GM12878 (cell line): ENCODE data around the gene ACADS. TPM values are rescaled to one million over a fixed set of nuclear protein-coding genes. Genes with fewer than 3 reads are reported as not detected.
A peak's percentile ranks its signal among the peaks of the same experiment; 100 is the strongest.

Experiments used
- BACH1 ChIP-seq: fragments of 450-650 bp; IDR thresholded peaks from 2 replicates; pipeline ENCODE4 v1.6.1; 2017; ENCODE audit warnings: mild to moderate bottlenecking, borderline replicate concordance
- EP300 ChIP-seq, 2 experiments: fragments of 150-350 bp in 1 of 2; IDR thresholded peaks; 2 replicates each; pipeline ENCODE4 v1.6.1; 2011 to 2012; ENCODE audit warnings: low read depth in 2 of 2, low read length in 2 of 2, borderline replicate concordance in 1 of 2, improper control_type of control experiment in 1 of 2, inconsistent platforms in 1 of 2; ENCODE audit not compliant: control insufficient read depth in 1 of 2
- ETV6 ChIP-seq, 2 experiments: fragments of 450-650 bp in 1 of 2; IDR thresholded peaks in 1 of 2; conservative IDR thresholded peaks in 1 of 2; 2 replicates each; pipeline ENCODE4 v1.6.1; 2014; ENCODE audit warnings: antibody characterized with exemption in 1 of 2, borderline replicate concordance in 1 of 2, low read depth in 1 of 2, mild to moderate bottlenecking in 1 of 2, moderate library complexity in 1 of 2
- GABPA ChIP-seq: IDR thresholded peaks from 2 replicates; pipeline ENCODE4 v1.6.1; 2014; ENCODE audit warnings: antibody characterized with exemption, low read depth, mild to moderate bottlenecking, inconsistent platforms
- JUNB ChIP-seq: IDR thresholded peaks from 2 replicates; pipeline ENCODE4 v1.6.1; 2016; ENCODE audit warnings: antibody characterized with exemption, mild to moderate bottlenecking
- MXI1 ChIP-seq: fragments of 150-350 bp; IDR thresholded peaks from 2 replicates; pipeline ENCODE4 v1.6.1; 2011; ENCODE audit warnings: low read depth, mild to moderate bottlenecking, inconsistent platforms, low read length, improper control_type of control experiment
- MYC ChIP-seq: IDR thresholded peaks from 2 replicates; pipeline ENCODE4 v1.6.1; 2011; ENCODE audit warnings: mild to moderate bottlenecking, low read length, moderate library complexity, inconsistent platforms; ENCODE audit not compliant: insufficient read depth, insufficient replicate concordance, insufficient read length, severe bottlenecking
- NFYB ChIP-seq: IDR thresholded peaks from 2 replicates; pipeline ENCODE4 v1.6.1; 2011; ENCODE audit warnings: low read depth, mild to moderate bottlenecking, low read length, improper control_type of control experiment, moderate library complexity; ENCODE audit not compliant: insufficient read depth
- RUNX3 ChIP-seq: IDR thresholded peaks from 2 replicates; pipeline ENCODE4 v1.6.1; 2012; ENCODE audit warnings: low read length, inconsistent platforms
- STAT1 ChIP-seq: fragments of 450-650 bp; conservative IDR thresholded peaks from 2 replicates; pipeline ENCODE4 v1.6.1; 2014; ENCODE audit warnings: antibody characterized with exemption, mild to moderate bottlenecking
- STAT3 ChIP-seq: IDR thresholded peaks from 2 replicates; pipeline ENCODE4 v1.6.1; 2011; ENCODE audit warnings: low read depth, low read length, improper control_type of control experiment
- TAF1 ChIP-seq: IDR thresholded peaks from 2 replicates; pipeline ENCODE4 v1.6.1; 2011; ENCODE audit warnings: mild to moderate bottlenecking, low read depth, low read length, borderline replicate concordance
- TBL1XR1 ChIP-seq: IDR thresholded peaks from 2 replicates; pipeline ENCODE4 v1.6.1; 2012; ENCODE audit warnings: low read depth, low read length, improper control_type of control experiment
- TCF7 ChIP-seq: IDR thresholded peaks from 2 replicates; pipeline ENCODE4 v1.6.1; 2014; ENCODE audit warnings: antibody characterized with exemption, borderline replicate concordance
- YY1 ChIP-seq: IDR thresholded peaks from 2 replicates; pipeline ENCODE4 v1.6.1; 2011; ENCODE audit warnings: low read depth, mild to moderate bottlenecking, low read length
- polyA plus RNA-seq, 11 experiments: library from polyadenylated mRNA; depleted of rRNA in 4 of 11; unstranded in 6 of 11; stranded (reverse) in 5 of 11; fragments of >200 nt; fragmentation: Nextera tagmentation in 4 of 11; fragmentation: Illumina TruSeq in 1 of 11; extraction: Ambion mirVana in 4 of 11; extraction: Trizol in 1 of 11; gene quantifications; 1 replicate in 1 of 11; 2 replicates in 10 of 11; pipeline versions ENCODE4 v1.2.1 to v1.2.3, GENCODE V29; 2011 to 2016; ENCODE audit warnings: inconsistent platforms in 2 of 11, missing spikeins in 2 of 11, low read depth in 1 of 11
- total RNA-seq, 4 experiments: library from RNA; depleted of rRNA in 3 of 4; stranded (reverse); fragments of >200 nt in 3 of 4; fragmentation: Illumina TruSeq in 1 of 4; extraction: Trizol in 1 of 4; gene quantifications; 2 replicates each; pipeline versions ENCODE4 v1.2.1 to v1.2.3, GENCODE V29; 2013 to 2021
- TF ChIP-seq, protein P1 (sequence below): IDR thresholded peaks from 2 replicates; pipeline ENCODE4 v1.6.1; 2012; ENCODE audit warnings: low read length, inconsistent platforms
- TF ChIP-seq, protein P2 (sequence below): fragments of 450-650 bp; conservative IDR thresholded peaks from 2 replicates; pipeline ENCODE4 v1.6.1; 2017; ENCODE audit warnings: mild to moderate bottlenecking, moderate library complexity
- TF ChIP-seq, protein P3 (sequence below): fragments of 450-650 bp; IDR thresholded peaks from 2 replicates; pipeline ENCODE4 v1.6.1; 2014; ENCODE audit warnings: mild to moderate bottlenecking
- TF ChIP-seq, protein P4 (sequence below): fragments of 450-650 bp; IDR thresholded peaks from 2 replicates; pipeline ENCODE4 v1.6.1; 2017; ENCODE audit warnings: mild to moderate bottlenecking, moderate library complexity
- TF ChIP-seq, protein P5 (sequence below): IDR thresholded peaks from 2 replicates; pipeline ENCODE4 v1.6.1; 2012; ENCODE audit warnings: low read depth, low read length, improper control_type of control experiment

Gene ACADS
- total and polyA plus RNA-seq, 10 of the 15 experiments (the other 5 are each of a cell fraction or from before 2014, with no cell fraction given), result 0.05 to 18.1 (median 10.2) TPM

DNA sequence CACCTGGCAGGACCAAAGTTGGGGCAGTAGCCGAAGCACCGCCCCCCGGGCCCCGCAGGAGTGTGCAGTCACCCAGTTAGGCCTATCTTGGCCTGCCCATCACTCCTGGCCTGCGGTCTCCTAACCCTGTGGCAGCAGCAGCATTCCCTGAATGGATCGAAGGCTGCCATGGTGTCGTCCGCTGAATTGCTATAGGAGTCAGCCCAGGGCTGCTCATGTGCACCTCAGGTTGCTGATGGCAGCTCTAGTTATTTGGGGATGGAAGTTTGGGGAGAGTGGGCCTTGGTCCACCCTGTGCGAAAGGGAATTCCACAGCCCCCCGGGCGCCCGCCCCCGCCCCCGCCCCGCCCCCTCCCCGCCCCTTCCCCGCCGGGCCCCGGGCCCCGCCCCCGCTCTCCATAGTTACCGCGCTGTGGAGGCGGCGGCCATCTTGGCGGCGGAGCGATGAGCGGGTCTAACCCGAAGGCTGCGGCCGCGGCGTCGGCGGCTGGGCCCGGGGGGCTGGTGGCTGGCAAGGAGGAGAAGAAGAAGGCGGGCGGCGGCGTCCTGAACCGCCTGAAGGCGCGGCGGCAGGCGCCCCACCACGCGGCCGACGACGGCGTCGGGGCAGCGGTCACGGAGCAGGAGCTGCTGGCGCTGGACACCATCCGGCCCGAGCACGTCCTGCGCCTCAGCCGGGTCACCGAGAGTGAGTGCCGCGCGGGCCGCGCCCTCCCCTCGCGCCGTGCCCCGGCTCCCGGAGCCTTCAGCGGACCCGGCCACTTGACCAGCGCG lies 15.4 kb upstream of the ACADS start, which contains the start of gene UNC119B (continued):
- TF ChIP-seq, protein P1, sequence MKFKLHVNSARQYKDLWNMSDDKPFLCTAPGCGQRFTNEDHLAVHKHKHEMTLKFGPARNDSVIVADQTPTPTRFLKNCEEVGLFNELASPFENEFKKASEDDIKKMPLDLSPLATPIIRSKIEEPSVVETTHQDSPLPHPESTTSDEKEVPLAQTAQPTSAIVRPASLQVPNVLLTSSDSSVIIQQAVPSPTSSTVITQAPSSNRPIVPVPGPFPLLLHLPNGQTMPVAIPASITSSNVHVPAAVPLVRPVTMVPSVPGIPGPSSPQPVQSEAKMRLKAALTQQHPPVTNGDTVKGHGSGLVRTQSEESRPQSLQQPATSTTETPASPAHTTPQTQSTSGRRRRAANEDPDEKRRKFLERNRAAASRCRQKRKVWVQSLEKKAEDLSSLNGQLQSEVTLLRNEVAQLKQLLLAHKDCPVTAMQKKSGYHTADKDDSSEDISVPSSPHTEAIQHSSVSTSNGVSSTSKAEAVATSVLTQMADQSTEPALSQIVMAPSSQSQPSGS, result no peak
- TF ChIP-seq STAT1, result no peak
- TF ChIP-seq, protein P2, sequence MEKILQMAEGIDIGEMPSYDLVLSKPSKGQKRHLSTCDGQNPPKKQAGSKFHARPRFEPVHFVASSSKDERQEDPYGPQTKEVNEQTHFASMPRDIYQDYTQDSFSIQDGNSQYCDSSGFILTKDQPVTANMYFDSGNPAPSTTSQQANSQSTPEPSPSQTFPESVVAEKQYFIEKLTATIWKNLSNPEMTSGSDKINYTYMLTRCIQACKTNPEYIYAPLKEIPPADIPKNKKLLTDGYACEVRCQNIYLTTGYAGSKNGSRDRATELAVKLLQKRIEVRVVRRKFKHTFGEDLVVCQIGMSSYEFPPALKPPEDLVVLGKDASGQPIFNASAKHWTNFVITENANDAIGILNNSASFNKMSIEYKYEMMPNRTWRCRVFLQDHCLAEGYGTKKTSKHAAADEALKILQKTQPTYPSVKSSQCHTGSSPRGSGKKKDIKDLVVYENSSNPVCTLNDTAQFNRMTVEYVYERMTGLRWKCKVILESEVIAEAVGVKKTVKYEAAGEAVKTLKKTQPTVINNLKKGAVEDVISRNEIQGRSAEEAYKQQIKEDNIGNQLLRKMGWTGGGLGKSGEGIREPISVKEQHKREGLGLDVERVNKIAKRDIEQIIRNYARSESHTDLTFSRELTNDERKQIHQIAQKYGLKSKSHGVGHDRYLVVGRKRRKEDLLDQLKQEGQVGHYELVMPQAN, result peak; percentile 93
- TF ChIP-seq STAT3, result no peak
- TF ChIP-seq TCF7, result no peak
- TF ChIP-seq, protein P3, sequence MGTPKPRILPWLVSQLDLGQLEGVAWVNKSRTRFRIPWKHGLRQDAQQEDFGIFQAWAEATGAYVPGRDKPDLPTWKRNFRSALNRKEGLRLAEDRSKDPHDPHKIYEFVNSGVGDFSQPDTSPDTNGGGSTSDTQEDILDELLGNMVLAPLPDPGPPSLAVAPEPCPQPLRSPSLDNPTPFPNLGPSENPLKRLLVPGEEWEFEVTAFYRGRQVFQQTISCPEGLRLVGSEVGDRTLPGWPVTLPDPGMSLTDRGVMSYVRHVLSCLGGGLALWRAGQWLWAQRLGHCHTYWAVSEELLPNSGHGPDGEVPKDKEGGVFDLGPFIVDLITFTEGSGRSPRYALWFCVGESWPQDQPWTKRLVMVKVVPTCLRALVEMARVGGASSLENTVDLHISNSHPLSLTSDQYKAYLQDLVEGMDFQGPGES, result no peak
- TF ChIP-seq, protein P4, sequence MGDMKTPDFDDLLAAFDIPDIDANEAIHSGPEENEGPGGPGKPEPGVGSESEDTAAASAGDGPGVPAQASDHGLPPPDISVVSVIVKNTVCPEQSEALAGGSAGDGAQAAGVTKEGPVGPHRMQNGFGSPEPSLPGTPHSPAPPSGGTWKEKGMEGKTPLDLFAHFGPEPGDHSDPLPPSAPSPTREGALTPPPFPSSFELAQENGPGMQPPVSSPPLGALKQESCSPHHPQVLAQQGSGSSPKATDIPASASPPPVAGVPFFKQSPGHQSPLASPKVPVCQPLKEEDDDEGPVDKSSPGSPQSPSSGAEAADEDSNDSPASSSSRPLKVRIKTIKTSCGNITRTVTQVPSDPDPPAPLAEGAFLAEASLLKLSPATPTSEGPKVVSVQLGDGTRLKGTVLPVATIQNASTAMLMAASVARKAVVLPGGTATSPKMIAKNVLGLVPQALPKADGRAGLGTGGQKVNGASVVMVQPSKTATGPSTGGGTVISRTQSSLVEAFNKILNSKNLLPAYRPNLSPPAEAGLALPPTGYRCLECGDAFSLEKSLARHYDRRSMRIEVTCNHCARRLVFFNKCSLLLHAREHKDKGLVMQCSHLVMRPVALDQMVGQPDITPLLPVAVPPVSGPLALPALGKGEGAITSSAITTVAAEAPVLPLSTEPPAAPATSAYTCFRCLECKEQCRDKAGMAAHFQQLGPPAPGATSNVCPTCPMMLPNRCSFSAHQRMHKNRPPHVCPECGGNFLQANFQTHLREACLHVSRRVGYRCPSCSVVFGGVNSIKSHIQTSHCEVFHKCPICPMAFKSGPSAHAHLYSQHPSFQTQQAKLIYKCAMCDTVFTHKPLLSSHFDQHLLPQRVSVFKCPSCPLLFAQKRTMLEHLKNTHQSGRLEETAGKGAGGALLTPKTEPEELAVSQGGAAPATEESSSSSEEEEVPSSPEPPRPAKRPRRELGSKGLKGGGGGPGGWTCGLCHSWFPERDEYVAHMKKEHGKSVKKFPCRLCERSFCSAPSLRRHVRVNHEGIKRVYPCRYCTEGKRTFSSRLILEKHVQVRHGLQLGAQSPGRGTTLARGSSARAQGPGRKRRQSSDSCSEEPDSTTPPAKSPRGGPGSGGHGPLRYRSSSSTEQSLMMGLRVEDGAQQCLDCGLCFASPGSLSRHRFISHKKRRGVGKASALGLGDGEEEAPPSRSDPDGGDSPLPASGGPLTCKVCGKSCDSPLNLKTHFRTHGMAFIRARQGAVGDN, result peak; percentile 73
- TF ChIP-seq EP300 (IDR thresholded peaks at IDR 0.05; ENCODE audit: borderline replicate concordance in 1 of 2, control insufficient read depth in 1 of 2, low read depth in 2 of 2, low read length in 2 of 2), result no peak
- no peak for TF ChIP-seq RUNX3
- TF ChIP-seq NFYB, result no peak
- no peak for TF ChIP-seq TAF1
- no peak for TF ChIP-seq JUNB
- no peak for TF ChIP-seq ETV6 (conservative IDR thresholded peaks at IDR 0.05 in 1 of 2, IDR thresholded peaks at IDR 0.05 in 1 of 2; ENCODE audit: borderline replicate concordance in 1 of 2, low read depth in 1 of 2)
- no peak for TF ChIP-seq TBL1XR1
- TF ChIP-seq MXI1, result no peak
- TF ChIP-seq BACH1, result peak; percentile 72
- TF ChIP-seq, protein P5, sequence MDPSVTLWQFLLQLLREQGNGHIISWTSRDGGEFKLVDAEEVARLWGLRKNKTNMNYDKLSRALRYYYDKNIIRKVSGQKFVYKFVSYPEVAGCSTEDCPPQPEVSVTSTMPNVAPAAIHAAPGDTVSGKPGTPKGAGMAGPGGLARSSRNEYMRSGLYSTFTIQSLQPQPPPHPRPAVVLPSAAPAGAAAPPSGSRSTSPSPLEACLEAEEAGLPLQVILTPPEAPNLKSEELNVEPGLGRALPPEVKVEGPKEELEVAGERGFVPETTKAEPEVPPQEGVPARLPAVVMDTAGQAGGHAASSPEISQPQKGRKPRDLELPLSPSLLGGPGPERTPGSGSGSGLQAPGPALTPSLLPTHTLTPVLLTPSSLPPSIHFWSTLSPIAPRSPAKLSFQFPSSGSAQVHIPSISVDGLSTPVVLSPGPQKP, result no peak
- TF ChIP-seq MYC, result no peak
- no peak for TF ChIP-seq GABPA
- TF ChIP-seq YY1, result peak; percentile 96
